ACHN (cell line): Measurements from ENCODE around the gene ZNF446.
"Not testable (repeated sequence)": the region's sequence is repeated elsewhere in the genome, so short reads cannot be mapped to it uniquely, and the experiment has no call there.

Experiments
- DNase-seq: peaks from one replicate; pipeline ENCODE4 v3.0.0-alpha.2; 2015
- in situ Hi-C: cut with HindIII; loops from 2 replicates; pipeline ENCODE4 v1.10.0; 2017; ENCODE audit warnings: low sequenced_read_pairs, low pct_ligation_motif_present, low pct_unique_long_range_greater_than_20kb

The ZNF446 gene

DNA sequence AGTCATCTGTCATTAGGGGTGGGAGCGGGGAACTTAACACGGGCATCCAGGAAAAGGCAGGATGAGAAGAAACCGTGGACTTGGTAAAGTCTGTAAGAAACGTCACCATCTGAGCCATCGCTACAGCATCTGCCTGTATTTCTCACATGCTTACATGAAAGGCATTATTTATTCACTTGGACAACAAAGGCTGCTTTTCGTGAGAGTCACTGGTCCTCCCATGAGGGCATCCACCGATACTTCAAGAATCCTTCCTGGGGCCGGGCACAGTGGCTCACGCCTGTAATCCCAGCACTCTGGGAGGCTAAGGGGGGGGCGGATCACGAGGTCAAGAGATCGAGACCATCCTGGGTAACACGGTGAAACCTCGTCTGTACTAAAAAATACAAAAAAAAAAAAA, 16.1 kb downstream of the ZNF446 start:
- in situ Hi-C loops, result no loop called here
- no peak for DNase-seq

DNA sequence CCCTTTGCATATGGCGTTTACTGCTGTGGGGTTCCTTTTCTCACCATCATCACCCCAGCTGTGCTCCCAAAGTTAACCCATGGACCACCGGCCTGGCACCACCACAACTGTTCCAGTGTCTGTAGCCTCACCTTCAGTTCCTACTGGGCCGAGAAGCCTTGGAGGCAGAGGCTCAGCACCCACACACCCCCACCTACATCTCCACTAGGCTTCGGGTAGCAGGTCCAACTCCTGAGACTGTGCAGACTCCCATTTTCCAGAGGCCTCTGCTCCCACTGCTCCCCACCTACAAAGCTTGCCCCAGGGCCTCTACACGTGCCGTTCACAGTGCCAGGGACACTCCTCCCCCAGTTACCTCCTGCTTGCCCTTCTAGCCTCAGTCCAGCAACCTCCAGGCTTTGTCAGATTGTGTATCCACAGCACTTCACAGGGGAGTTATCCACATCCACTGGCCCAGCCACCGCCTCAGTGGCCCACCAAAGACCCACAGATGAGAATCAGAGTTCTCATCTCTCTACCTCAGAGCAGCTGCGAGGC, 21.6 kb downstream of the ZNF446 start:
- no peak for DNase-seq

DNA sequence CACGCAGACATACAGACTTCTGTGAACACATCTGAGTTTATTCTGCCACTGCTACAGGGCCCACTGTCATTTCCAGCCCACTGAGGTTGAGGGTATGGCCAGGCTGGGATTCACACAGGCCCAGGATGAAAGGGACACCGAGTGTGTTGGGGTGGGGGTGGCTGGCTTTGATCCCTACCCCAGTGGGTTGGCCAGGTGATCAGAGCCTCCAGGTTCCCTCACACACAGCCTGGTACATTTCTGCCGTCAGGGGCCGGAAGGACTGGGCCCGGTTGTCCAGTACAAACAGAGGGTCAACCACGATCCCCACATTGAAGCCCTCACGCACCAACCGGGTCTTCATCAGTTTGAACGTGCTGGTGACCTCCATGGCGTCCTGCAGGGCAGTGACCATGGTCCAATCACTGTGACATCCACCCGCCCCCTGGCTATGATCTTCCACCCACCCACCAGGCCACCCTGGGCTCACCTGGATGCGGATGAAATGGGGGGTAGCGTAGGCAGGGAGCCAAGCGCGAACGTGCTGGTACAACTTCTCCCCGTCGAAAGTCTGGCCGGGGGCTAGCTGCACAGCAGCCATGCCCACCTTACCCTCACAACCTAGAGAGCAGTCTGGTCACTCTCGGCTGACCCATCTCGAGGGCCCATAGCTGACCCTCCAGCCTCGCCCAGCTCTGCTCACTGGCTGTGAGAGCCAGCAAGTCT, 22.3 kb downstream of the ZNF446 start:
- DNase-seq, result no peak

More for the DNA sequence above, 21.6 kb downstream of the ZNF446 start:
- in situ Hi-C loops, result no loop called here

DNA sequence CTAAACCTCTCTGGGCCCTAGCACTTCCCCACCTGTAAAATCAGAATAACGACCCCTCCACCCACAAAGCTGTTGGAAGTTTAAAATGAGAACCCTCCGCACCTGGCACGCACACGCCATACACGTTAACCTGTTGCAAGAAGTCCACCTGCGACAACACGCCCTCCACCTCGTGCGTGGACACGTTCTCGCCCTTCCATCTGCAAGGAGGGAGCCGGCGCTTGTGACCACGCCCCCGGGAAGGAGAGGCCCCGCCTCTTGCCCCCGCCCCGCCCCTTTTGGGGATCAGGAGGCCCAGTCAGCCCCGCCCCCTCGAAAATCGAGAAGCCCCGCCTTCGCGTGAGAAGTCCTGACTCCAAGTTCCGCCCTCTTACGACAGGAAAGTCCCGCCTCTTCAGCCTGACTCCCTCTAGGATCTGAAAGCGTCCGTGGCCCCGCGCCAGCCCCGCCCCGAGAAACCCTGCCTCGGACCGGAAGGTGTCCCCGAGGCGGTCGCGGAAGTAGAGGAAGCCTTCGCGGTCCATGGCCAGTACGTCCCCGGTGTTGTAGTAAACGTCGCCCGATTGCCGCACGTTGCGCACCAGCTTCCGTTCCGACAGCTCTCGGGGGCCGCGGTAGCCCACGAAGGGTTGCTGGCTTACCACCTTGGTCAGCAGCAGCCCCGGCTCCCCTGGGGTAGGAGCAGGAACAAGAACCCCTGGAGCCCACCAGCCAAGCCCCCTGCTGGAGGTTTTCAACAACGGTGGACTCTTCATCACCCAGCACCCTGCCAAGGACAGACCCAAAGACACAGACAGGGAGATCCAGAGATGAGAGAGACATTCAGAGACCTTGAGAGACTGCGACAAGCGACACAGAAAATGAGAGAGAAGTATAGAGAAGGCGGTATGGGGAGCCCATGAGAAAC, 23.1 kb downstream of the ZNF446 start:
- in situ Hi-C loops, result no loop called here
- DNase-seq, result peak; percentile 97

More for the DNA sequence above, 22.3 kb downstream of the ZNF446 start:
- in situ Hi-C loops, result no loop called here

DNA sequence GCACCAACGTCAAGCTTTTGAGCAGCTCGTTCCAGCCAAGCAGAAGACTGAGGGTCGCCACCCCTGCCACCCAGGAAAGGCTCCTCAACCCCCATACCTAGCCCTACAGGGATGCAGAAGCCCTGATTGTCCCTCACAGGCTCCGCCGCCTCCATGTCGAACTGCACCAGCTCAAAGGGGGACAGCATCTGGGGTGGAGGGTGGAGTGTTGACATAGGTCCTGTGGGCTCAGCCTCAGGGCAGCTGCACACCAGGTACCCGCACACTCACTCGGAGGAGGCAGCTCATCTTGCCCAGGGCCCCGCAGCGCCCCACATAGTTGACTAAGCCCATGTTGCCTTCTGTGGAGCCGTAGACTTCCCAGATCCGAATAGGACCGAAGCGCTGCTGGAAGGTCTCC, 24.1 kb downstream of the ZNF446 start:
- no peak for DNase-seq

DNA sequence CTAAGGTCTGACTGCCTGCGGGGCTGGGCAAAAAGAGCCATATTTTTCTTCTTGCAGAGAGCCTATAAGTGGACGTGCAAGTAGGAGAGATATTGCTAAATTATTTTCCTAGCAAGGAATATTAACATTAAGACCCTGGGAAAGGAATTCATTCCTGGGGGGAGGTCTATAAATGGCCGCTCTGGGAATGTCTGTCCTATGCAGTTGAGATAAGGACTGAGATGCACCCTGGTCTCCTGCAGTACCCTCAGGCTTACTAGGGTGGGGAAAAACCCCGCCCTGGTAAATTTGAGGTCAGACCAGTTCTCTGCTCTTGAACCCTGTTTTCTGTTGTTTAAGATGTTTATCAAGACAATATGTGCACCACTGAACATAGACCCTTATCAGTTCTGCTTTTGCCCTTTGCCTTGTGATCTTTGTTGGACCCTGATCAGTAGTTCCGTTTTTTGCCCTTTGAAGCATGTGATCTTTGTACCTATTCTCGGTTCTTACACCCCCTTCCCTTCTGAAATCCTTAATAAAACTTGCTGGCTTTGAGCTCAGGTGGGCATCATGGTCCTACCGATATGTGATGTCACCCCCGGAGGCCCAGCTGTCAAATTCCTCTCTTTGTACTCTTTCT, 31.6 kb downstream of the ZNF446 start:
- DNase-seq, in situ Hi-C loops: not testable (repeated sequence)

More for the DNA sequence above, 24.1 kb downstream of the ZNF446 start:
- in situ Hi-C loops, result no loop called here

DNA sequence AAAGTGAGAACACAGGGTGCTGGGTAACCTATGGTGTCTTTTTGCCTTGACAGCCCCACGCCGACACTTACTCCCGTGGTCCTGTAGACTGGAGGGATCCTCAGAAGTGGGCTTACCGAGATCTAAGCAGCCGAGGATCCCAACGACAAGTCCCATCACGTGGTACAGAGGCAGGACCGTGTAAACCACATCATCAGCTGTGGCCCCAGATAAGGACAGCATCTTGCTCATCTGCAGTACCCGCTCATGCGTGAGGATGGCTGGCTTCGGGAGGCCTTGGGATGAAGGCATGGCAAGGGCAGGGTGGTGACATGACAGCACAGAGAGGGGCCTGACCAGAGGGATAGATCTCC, 33.6 kb downstream of the ZNF446 start:
- in situ Hi-C loops, result no loop called here
- DNase-seq, result no peak

DNA sequence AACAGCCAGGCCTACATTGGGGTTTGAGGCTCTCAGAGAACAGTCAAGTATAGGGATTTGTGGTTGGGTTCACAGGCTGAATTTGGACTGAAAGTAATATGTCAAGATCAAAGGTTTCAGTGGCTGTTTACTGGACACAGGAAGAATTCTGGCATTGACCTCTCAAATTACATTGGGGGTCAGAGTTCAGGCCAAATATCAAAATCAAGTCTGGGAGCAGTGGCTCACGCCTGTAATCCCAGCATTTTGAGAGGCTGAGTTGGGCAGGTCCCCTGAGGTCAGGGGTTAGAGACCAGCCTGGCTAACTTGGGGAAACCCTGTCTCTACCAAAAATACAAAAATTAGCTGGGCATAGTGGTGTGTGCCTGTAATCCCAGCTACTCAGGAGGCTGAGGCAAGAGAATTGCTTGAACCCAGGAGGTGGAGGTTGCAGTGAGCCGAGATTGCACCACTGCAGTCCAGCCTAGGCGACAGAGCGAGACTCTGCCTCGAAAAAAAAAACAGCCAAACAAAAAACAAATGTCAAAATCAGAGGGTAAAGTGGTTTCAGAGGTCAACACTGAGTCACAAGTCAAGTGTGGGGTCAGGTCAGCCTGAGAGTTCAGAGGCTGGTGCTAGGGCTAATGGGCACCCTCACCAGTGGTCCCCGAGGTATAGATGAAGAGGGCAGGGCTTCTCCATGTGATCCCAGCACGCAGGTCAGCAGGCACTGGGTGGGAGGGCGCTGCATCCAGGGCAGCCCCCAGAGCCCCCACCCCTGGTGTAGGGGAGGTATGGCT, 34.1 kb downstream of the ZNF446 start:
- in situ Hi-C loops, result no loop called here
- no peak for DNase-seq

DNA sequence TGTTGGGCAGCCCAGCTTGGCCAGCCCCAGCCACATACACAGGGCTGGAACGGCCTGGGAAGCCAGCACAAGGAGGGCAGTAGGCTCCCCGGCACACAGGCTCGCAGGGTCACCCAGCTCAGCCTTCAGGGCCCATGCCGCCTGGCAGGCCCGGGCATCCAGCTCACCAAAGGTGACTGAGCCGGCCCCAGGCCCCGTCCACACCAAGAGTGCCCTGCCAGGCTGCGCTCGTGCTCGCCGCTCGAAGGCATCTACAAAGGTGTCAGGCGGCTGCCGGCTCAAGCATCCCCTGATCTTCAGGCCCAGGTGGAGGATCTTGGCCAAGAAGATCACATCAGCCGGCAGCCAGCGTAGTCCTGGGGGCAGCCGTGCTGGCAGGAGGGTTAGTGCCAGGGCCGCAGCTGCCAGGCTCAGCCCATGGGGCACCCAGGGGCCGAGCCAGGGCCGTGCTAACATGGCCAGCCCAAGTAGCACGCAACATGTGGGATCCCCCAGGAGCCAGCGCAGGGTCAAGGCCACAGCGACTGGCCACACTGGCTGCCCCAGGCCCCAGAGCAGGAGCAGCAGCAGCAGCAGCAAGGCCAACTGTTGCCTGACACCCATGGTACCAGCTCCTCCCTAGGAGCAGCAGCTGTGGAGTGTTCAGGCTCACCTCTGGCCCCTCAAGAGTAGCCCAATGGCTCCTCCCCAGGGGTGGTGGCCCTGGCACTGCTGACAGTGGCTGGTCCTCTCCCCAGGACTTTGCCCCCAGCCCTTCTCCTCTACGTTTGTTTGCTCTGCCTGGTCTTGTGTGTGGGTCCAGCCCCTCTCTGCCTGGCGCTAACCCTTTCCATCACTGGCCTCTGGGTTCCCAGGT, 35.4 kb downstream of the ZNF446 start, which contains the start of gene SLC27A5:
SLC27A5 (minus strand) TSS at position 640 of the 856 bp plus-strand sequence; CDS start at position 603, 37 bp downstream.
- no peak for DNase-seq
- in situ Hi-C loops, result no loop called here

DNA sequence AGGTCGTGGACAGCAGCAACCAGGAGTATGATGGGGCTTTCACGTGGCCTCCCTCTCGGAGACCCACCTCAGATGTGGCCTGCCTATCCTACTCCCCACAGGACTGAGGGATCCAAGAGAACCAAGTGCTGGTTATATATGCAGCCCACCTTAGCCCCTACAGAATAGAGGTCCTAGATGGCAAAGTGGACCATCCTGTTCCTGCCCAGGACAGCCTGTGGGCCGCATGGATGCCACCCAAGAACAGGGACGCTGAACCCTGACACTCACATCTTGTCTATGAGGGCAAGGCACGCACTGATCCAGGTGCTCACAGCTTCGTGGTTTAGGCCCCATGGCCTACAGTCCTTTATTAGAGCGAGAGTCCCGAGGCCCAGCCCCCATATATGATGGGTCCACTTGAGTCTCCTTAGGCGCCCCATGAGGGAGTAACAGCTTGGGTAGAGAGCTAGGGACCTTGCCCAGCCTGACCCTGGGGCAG, 37.1 kb downstream of the ZNF446 start:
- in situ Hi-C loops, result no loop called here
- DNase-seq, result no peak

DNA sequence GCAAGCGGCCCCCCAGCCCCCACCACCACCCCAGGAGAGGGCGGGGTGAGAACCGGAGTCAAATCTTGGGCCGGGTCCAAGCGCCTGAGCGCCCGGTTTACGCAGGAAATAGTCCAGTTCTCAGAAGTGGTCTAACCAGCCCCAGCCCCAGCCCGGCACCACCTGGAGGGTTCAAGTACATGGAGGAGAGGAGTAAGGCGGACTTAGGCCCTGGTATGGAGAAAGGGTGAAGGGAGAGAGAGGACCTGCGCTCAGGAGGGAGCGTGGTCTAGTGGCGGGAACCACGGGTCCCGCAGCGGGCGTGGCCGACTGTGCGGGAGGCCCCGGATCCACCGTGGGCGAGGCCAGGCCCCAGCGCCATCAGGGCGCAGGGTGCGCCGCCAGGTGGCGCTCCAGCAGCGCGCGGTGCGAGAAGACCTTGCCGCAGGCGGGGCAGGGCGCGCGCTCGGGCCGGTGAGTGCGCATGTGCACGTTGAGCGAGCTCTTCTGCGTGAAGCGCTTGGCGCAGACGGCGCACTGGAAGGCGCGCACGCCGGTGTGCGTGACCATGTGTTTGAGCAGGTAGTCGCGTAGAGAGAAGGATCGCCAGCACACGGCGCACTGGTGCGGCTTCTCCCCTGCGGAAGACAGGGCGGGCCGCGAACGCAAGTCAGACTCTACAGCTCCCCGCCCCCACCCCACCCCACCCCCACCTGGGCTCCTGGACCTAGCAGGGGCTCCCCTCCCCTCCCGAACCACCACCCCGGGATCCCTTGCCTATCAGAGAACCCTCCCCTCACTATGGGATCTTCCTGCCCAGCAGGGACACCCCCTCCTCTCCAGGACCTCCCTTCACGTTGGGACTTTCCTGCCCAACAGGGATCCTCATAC, 37.8 kb downstream of the ZNF446 start:
- peak; percentile 88 for DNase-seq
- in situ Hi-C loops, result no loop called here

DNA sequence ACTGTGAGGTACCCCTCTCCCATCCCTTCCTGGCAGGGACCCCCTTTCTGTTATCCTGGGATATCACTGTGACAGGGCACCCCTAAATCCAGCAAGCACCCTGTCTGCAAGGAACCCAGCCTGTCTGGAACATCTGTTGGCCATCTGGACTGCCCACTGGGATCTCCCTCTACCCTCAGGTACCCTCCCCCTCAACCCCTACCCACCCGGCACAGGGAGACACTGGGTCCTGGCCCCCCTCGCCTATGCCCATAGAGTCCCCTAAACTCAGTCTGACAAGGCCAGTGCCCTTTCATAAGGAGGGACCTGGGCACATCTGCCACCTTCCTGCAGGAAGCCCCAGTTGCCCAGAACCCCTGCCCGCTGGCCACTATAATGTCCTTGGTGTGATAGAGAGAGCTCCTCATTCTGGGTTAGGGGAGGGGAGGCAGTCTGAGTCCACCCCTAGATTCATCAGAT, 38.4 kb downstream of the ZNF446 start:
- in situ Hi-C loops, result no loop called here
- no peak for DNase-seq

DNA sequence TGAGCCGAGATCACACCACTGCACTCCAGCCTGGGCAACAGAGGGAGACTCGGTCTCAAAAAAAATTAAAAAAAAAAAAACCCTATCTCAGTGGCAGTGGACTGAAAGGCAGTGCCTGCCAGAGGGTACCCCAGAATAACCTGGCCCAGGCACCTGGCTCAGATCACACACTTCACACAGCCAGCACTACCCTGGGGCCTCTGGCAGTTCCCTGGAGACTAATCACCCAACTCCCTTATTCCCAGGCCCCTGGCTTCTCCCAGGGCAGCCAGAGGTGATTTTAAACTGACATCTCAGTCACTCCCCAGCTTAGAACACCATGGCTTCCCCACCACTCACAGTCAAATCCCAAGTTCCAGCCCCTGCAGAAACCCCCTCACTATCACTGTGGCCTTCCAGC, 39.1 kb downstream of the ZNF446 start:
- in situ Hi-C loops, result no loop called here
- no peak for DNase-seq

DNA sequence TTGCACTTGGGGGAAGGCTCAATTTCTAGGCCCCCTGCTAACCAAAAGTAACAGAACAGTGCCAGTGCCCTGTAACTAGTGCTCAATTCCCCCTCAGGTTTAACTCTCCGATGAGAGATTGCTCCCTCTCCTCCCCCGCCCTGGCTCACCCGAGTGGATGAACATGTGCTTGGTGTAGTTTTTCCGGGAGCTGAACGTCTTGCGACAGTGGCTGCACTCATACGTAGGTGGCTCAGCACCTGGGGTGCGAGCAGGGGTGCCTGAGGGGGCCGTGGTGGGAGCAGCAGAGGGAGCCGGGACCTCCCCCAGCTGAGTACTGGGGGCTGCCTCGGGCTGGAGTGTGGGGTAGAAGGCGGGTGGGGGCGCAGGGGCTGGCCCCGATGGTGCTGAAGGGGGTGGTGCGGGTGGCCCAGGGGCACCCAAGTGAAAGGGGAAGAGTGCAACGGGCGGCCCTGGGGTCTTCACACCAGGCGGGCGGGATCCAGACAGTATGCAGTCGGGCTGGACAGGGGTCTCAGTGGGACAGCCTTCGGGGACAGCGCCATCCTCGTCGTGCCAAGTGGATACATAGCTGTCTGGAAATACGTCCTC, 40.2 kb downstream of the ZNF446 start:
- no peak for DNase-seq
- in situ Hi-C loops, result no loop called here

DNA sequence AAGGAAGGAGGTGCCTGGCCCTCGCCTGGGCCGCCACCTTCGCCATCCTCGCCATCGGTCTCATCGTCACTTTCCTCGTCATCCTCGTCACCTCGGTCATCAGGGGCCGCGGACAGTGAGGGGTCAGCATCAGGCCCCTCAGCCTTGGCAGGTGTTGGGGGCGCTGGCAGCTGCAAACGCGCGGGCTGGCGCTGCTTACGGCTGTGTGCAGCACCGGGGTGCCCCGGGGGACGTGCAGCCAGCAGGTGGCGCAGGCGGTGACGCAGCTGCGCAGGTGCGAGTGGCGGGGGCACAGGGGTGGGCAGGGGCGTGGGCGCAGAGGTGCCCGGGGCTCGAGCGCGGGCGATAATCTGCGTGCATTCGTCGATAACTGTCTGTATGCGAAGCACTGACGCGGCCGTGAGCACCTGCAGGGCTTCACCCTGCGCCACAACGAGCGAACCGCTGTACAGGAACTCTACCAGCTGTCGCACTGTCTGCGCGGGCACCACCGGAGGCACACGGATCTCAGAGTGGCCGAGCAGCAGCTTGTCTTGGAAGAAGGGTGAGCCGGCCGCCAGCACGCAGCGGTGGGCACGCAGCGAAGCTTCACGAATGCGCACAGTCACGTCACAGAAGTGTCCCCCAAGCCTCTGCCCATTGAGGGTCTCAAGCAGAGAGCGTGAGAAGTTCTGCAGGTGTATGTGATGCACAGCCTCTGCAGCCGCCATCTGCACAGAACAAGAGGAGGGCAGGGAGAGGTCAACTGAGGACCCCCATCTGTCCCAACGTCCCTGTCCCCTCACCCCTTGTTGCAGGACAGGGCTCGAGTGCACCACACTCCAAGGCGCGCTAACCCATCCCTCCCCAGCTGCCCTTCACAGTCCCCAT, 41.0 kb downstream of the ZNF446 start:
- DNase-seq, result no peak
- in situ Hi-C loops, result no loop called here
